Measurements from ENCODE around the gene NAGPA. TPM values are rescaled to one million over a fixed set of nuclear protein-coding genes. Genes with fewer than 3 reads are reported as not detected.

The NAGPA gene
- polyA plus RNA-seq, 1 of the 3 experiments (the other 2 are of a cell fraction), result 16.5 TPM

GRCh38 chr16:5062790-5063765 lies 29.3 kb upstream of the NAGPA start:
- no peaks in the 10 kb centered on the region for H3K4me1 ChIP-seq (ENCODE audit: control insufficient read depth in 1 of 2, insufficient read depth in 2 of 2, low read depth in 1 of 2, low read length in 1 of 2)
- no peaks in the 10 kb centered on the region for H3K9me2 ChIP-seq
- H3K9me3 ChIP-seq, result no peaks in the 10 kb centered on the region
- TF ChIP-seq REST (IDR thresholded peaks at IDR 0.05; ENCODE audit: low read depth, low read length) (no peak), RAD21 (IDR thresholded peaks at IDR 0.05; ENCODE audit: low read length) (no peak), ELF1 (IDR thresholded peaks at IDR 0.05) (no peak), CTCF (IDR thresholded peaks at IDR 0.05) (no peak), GABPA (IDR thresholded peaks at IDR 0.05; ENCODE audit: low read depth) (no peak), RCOR1 (IDR thresholded peaks at IDR 0.05; ENCODE audit: low read length) (no peak), CHD2 (IDR thresholded peaks at IDR 0.05; ENCODE audit: low read length, partially characterized antibody) (no peak), TAF1 (IDR thresholded peaks at IDR 0.05; ENCODE audit: borderline replicate concordance, low read depth, low read length) (no peak), MXI1 (IDR thresholded peaks at IDR 0.05; ENCODE audit: low read depth, low read length) (no peak), SIN3A (IDR thresholded peaks at IDR 0.05; ENCODE audit: borderline replicate concordance, low read depth, low read length) (no peak), MAX (IDR thresholded peaks at IDR 0.05; ENCODE audit: low read depth) (no peak), USF1 (IDR thresholded peaks at IDR 0.05; ENCODE audit: borderline replicate concordance, low read depth) (no peak), FOSL2 (IDR thresholded peaks at IDR 0.05; ENCODE audit: borderline replicate concordance, low read depth) (no peak), RFX5 (IDR thresholded peaks at IDR 0.05; ENCODE audit: low read length) (no peak), FOXM1 (IDR thresholded peaks at IDR 0.05; ENCODE audit: low read depth) (no peak), NRF1 (IDR thresholded peaks at IDR 0.05; ENCODE audit: low read depth, low read length) (no peak), POLR2AphosphoS5 (IDR thresholded peaks at IDR 0.05; ENCODE audit: low read depth, low read length) (no peak)
- CTCF ChIA-PET, result interaction anchor here (1.3 to 1.7 kb wide), 2 partner anchors 9 to 22 kb away, joined by 3 read pairs; partner anchors contain the start of gene ALG1
- no peak overlapping the region for H2AFZ ChIP-seq (ENCODE audit: low read depth)
- H3K79me2 ChIP-seq (ENCODE audit: insufficient read depth), result no peaks in the 10 kb centered on the region
- no peak for DNase-seq
- H3K4me2 ChIP-seq, result no peak overlapping the region
- no peaks in the 10 kb centered on the region for H3K36me3 ChIP-seq (replicated peaks in 1 of 2; ENCODE audit: control insufficient read depth in 1 of 2, insufficient read depth in 2 of 2, low read length in 1 of 2)
- POLR2A ChIA-PET, result no interaction called here
- WGBS (ENCODE audit: low lambda C conversion rate), result 29% methylated on average over 13 of the region's 19 CpGs
- H3K4me3 ChIP-seq (ENCODE audit: low read depth in 2 of 2, low read length in 1 of 2), result no peak overlapping the region
- H3F3A ChIP-seq (replicated peaks; ENCODE audit: insufficient read depth), result no peaks in the 10 kb centered on the region
- H3K9ac ChIP-seq, result no peak overlapping the region
- H4K20me1 ChIP-seq (ENCODE audit: insufficient read depth), result no peaks in the 10 kb centered on the region
- no peak overlapping the region for H3K27ac ChIP-seq (ENCODE audit: low read depth in 2 of 2, low read length in 1 of 2)
- H3K27me3 ChIP-seq (ENCODE audit: insufficient read depth), result peaks cover 38% of the 10 kb centered on the region

All from SK-N-SH (cell line).